SU-DHL-6 (cell line): Measurements from ENCODE around the gene PRLR.

Experiments
- H2AFZ ChIP-seq: fragments of 200-600 bp; sonication (generic); 2 replicates; pipeline ENCODE4 v1.6.1; 2014; ENCODE audit warnings: low read depth, mild to moderate bottlenecking, moderate library complexity, mixed read lengths, antibody characterized with exemption, low read length; ENCODE audit not compliant: severe bottlenecking
- H3F3A ChIP-seq: fragments of 200-600 bp; shearing (Covaris generic); 2 replicates; pipeline ENCODE4 v1.6.0; 2016; ENCODE audit warnings: antibody characterized with exemption, mild to moderate bottlenecking; ENCODE audit not compliant: insufficient read depth
- H3K27ac ChIP-seq: fragments of 200-600 bp; sonication (generic); 2 replicates; pipeline ENCODE4 v1.5.1; 2016; ENCODE audit warnings: low read depth, mild to moderate bottlenecking, low read length, moderate library complexity, mixed read lengths
- H3K27me3 ChIP-seq: fragments of 200-600 bp; sonication (generic), shearing (Covaris generic); 2 replicates; pipeline ENCODE4 v1.6.0; 2014; ENCODE audit warnings: mild to moderate bottlenecking, low read length
- H3K36me3 ChIP-seq: fragments of 200-600 bp; sonication (generic); 2 replicates; pipeline ENCODE4 v1.6.1; 2014; ENCODE audit warnings: mild to moderate bottlenecking, low read length, mixed read lengths
- H3K4me2 ChIP-seq: fragments of 300-600, 200-600 bp; shearing (Covaris generic), sonication (generic); 2 replicates; pipeline ENCODE4 v1.6.0; 2014; ENCODE audit warnings: low read length, low read depth, mild to moderate bottlenecking; ENCODE audit not compliant: poor library complexity, severe bottlenecking
- H3K4me3 ChIP-seq: fragments of 200-600 bp; sonication (generic); 2 replicates; pipeline ENCODE4 v1.5.1; 2014; ENCODE audit warnings: antibody characterized with exemption, low read length, mild to moderate bottlenecking, mixed read lengths; ENCODE audit not compliant: insufficient read depth, poor library complexity, severe bottlenecking
- H3K79me2 ChIP-seq: fragments of 200-600 bp; sonication (generic); 2 replicates; pipeline ENCODE4 v1.6.1; 2014; ENCODE audit warnings: mild to moderate bottlenecking, low read length, moderate library complexity; ENCODE audit not compliant: insufficient read depth
- H3K9ac ChIP-seq: fragments of 200-600 bp; sonication (generic); 2 replicates; pipeline ENCODE4 v1.7.0; 2014; ENCODE audit warnings: mild to moderate bottlenecking, low read length
- H3K9me2 ChIP-seq: fragments of 200-600 bp; sonication (generic); replicated peaks from 2 replicates; pipeline ENCODE4 v1.6.1; 2014; ENCODE audit warnings: low read length; ENCODE audit not compliant: insufficient read depth
- H3K9me3 ChIP-seq: fragments of 200-600 bp; sonication (generic); 2 replicates; pipeline ENCODE4 v1.6.1; 2014; ENCODE audit warnings: low read length, mixed read lengths; ENCODE audit not compliant: insufficient read depth
- H4K20me1 ChIP-seq: fragments of 200-600 bp; sonication (generic); 2 replicates; pipeline ENCODE4 v1.6.1; 2014; ENCODE audit warnings: low read depth, mild to moderate bottlenecking, antibody characterized with exemption, low read length, moderate library complexity, mixed read lengths
- EZH2phosphoT487 ChIP-seq: fragments of 200-600 bp; sonication (generic), shearing (Covaris generic); conservative IDR thresholded peaks from 2 replicates; pipeline ENCODE4 v1.6.1; 2018; ENCODE audit warnings: mild to moderate bottlenecking, antibody characterized with exemption, low read length, moderate library complexity, mixed read lengths
- TF ChIP-seq, protein P1 (sequence below): fragments of 200-600 bp; sonication (generic); IDR thresholded peaks from one replicate; pipeline ENCODE4 v1.5.1; 2017; ENCODE audit warnings: antibody characterized with exemption, mild to moderate bottlenecking, low read length, moderate library complexity; ENCODE audit not compliant: insufficient read depth, poor library complexity, severe bottlenecking

The PRLR gene

DNA sequence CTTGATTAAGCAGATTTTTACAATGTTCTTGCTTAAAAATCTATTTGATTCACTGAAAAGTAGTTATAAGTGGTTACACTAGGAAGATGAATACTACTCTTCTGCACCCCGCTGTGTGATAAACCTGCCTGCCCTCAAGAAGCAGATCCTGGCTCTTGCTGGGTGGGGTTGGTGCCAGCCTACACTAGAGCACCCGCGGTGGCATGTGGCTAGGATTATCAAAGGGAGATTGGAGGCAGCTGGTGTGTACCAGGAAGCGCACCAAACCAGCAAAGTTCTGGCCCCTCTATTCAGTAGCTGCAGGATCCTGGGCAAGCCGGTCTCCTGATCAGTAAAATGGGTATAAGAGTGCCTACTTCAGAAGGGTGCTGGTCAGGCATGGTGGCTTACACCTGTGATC lies 43.5 kb downstream of the PRLR start:
- H3K9me2 ChIP-seq, result no peaks in the 10 kb centered on the region
- no peaks in the 10 kb centered on the region for H3K36me3 ChIP-seq
- H3K79me2 ChIP-seq, result no peaks in the 10 kb centered on the region
- no peaks in the 10 kb centered on the region for H3K9me3 ChIP-seq
- H3K27me3 ChIP-seq, result no peaks in the 10 kb centered on the region
- H3K9ac ChIP-seq, result no peak overlapping the region
- H3K27ac ChIP-seq, result no peak overlapping the region
- TF ChIP-seq, protein P1, sequence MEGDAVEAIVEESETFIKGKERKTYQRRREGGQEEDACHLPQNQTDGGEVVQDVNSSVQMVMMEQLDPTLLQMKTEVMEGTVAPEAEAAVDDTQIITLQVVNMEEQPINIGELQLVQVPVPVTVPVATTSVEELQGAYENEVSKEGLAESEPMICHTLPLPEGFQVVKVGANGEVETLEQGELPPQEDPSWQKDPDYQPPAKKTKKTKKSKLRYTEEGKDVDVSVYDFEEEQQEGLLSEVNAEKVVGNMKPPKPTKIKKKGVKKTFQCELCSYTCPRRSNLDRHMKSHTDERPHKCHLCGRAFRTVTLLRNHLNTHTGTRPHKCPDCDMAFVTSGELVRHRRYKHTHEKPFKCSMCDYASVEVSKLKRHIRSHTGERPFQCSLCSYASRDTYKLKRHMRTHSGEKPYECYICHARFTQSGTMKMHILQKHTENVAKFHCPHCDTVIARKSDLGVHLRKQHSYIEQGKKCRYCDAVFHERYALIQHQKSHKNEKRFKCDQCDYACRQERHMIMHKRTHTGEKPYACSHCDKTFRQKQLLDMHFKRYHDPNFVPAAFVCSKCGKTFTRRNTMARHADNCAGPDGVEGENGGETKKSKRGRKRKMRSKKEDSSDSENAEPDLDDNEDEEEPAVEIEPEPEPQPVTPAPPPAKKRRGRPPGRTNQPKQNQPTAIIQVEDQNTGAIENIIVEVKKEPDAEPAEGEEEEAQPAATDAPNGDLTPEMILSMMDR, result no peak
- TF ChIP-seq EZH2phosphoT487, result no peak
- H3K4me3 ChIP-seq, result no peak overlapping the region
- no peak overlapping the region for H2AFZ ChIP-seq
- H3F3A ChIP-seq, result no peaks in the 10 kb centered on the region
- H4K20me1 ChIP-seq, result no peaks in the 10 kb centered on the region
- H3K4me2 ChIP-seq, result no peak overlapping the region

DNA sequence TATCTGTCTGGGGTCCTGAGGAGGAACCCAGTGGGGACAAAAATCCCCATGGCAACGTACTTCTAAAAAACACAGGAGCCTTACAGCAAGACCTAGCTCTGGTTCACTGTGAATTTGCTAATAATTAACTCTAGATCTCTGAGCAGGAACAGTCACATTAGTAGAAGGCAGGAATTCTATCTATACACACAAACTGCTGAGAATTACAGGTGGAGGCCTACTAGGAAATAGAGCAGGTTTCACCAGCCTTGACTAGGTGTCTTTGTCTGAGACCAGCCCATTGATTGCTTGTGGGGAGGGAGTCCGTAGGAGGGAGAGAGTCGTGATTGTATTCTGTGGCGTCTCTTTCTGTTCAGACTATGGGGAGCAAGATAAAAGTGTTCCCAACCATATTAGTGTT lies 44.8 kb downstream of the PRLR start:
- H2AFZ ChIP-seq, result no peak overlapping the region
- no peak for TF ChIP-seq EZH2phosphoT487
- TF ChIP-seq, protein P1, result no peak

DNA sequence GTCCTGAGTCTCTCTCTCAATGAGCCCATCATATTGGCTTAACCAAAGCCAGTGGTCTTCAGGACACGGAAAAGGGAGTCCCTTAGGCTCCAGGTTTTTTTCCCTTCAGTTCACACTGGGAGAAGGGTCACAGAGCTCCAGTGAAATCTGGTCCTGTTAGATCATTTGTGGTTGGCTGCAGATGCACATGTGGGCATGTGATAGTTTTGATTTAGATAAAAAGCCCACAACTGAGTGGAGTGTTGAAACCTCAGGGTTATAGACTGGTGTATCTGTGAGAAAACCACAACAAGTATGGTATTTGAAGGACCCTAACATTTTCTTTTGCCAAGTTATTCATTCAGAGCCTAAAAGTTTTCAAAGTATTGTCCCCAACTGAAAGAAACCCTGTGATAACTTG lies 46.7 kb downstream of the PRLR start:
- H2AFZ ChIP-seq, result no peak overlapping the region
- H3K9me2 ChIP-seq, result no peaks in the 10 kb centered on the region
- H3K9me3 ChIP-seq, result no peaks in the 10 kb centered on the region
- no peak overlapping the region for H3K4me2 ChIP-seq
- no peaks in the 10 kb centered on the region for H3K79me2 ChIP-seq
- no peaks in the 10 kb centered on the region for H3K27me3 ChIP-seq
- H3K9ac ChIP-seq, result no peak overlapping the region
- no peak overlapping the region for H3K27ac ChIP-seq
- TF ChIP-seq EZH2phosphoT487, result no peak
- TF ChIP-seq, protein P1, result no peak
- H3F3A ChIP-seq, result no peaks in the 10 kb centered on the region
- no peak overlapping the region for H3K4me3 ChIP-seq
- no peaks in the 10 kb centered on the region for H4K20me1 ChIP-seq
- no peaks in the 10 kb centered on the region for H3K36me3 ChIP-seq

More for the DNA sequence above, 44.8 kb downstream of the PRLR start:
- no peak overlapping the region for H3K4me2 ChIP-seq
- no peaks in the 10 kb centered on the region for H3K27me3 ChIP-seq
- H4K20me1 ChIP-seq, result no peaks in the 10 kb centered on the region
- H3K27ac ChIP-seq, result no peak overlapping the region
- H3K4me3 ChIP-seq, result no peak overlapping the region
- no peak overlapping the region for H3K9ac ChIP-seq
- no peaks in the 10 kb centered on the region for H3F3A ChIP-seq
- H3K9me2 ChIP-seq, result no peaks in the 10 kb centered on the region
- no peaks in the 10 kb centered on the region for H3K79me2 ChIP-seq
- no peaks in the 10 kb centered on the region for H3K9me3 ChIP-seq
- no peaks in the 10 kb centered on the region for H3K36me3 ChIP-seq
